Measurements from ENCODE around the gene PHLDA2. TPM values are rescaled to one million over a fixed set of nuclear protein-coding genes. Genes with fewer than 3 reads are reported as not detected.

The PHLDA2 gene
- 51.2 and 66.8 TPM in 2 replicates for total RNA-seq

GRCh38 chr11:2928605-2929530, at the start of gene PHLDA2:
TSS of gene PHLDA2 (minus strand) at chr11:2929420. CDS start at chr11:2929364, 56 bp downstream.

GRCh38 chr11:2885678-2886081, 43.5 kb downstream of the PHLDA2 start, which contains the start of gene CDKN1C:
TSS of gene CDKN1C (minus strand) at chr11:2885775. CDS start at chr11:2885456, 319 bp downstream.

Other genes with a start within 250 kb of the PHLDA2 start
- gene KCNQ1OT1, start 229.4 kb downstream of the PHLDA2 start, total RNA-seq, result 0.07 and 0.10 TPM in 2 replicates
- 2.3 and 3.2 TPM in 2 replicates for gene CDKN1C, start 43.6 kb downstream of the PHLDA2 start, total RNA-seq
- gene NAP1L4, start 62.9 kb upstream of the PHLDA2 start, total RNA-seq, result 98.7 and 101 TPM in 2 replicates
- gene CARS1, start 128.0 kb upstream of the PHLDA2 start, total RNA-seq, result 40.9 and 44.1 TPM in 2 replicates
- 23.2 and 31.0 TPM in 2 replicates for gene OSBPL5, start 235.9 kb upstream of the PHLDA2 start, total RNA-seq